Osteoblast (primary cell): ENCODE results near the gene HPD. TPM values are rescaled to one million over a fixed set of nuclear protein-coding genes. Genes with fewer than 3 reads are reported as not detected.

Experiments
- small RNA-seq: library from RNA; depleted of rRNA; stranded (forward); fragments of <200 nt; gene quantifications from one replicate; pipeline ENCODE3, GENCODE V24; 2012
- total RNA-seq: library from RNA; depleted of rRNA; stranded (reverse); fragments of >200 nt; gene quantifications from 2 replicates; pipeline ENCODE4 v1.2.3, GENCODE V29; 2012

The HPD gene
- total RNA-seq, 1 donor, result under 0.01 TPM

Small RNA genes within 50 kb of the gene (small RNA-seq; reads per million reads assigned to genes)
- gene AC069503.3, result not detected
- gene RF00017, result not detected
- gene RNU7-170P, result not detected

Other genes with a start within 250 kb of the HPD start
- gene ORAI1, start 232.3 kb downstream of the HPD start, total RNA-seq, result 7.2 and 7.7 TPM in 2 replicates
- gene MORN3, start 189.2 kb downstream of the HPD start, total RNA-seq, result 0.88 and 1.4 TPM in 2 replicates
- 8.3 TPM in 2 replicates for gene TMEM120B, start 146.1 kb downstream of the HPD start, total RNA-seq
- 6.2 and 8.3 TPM in 2 replicates for gene RHOF, start 65.2 kb downstream of the HPD start, total RNA-seq
- 5.0 and 5.8 TPM in 2 replicates for gene SETD1B, start 54.9 kb downstream of the HPD start, total RNA-seq
- gene PSMD9, start 29.9 kb upstream of the HPD start, total RNA-seq, result 29.7 and 33.0 TPM in 2 replicates
- gene CFAP251, start 59.7 kb upstream of the HPD start, total RNA-seq, result 4.3 and 7.4 TPM in 2 replicates
- 4.4 and 4.7 TPM in 2 replicates for gene BCL7A, start 163.0 kb upstream of the HPD start, total RNA-seq
- gene MLXIP, start 219.9 kb upstream of the HPD start, total RNA-seq, result 12.7 and 14.1 TPM in 2 replicates